NCI-H2196 treated with DMSO at 0.1 percent for 48 hours (cell line): ENCODE data around the gene HMGXB4.
A peak's percentile ranks its signal among the peaks of the same experiment; 100 is the strongest.

ENCODE experiments used
- DNase-seq: peaks from one replicate; lab custom pipeline; 2025; ENCODE audit not compliant: unreplicated experiment; lab: John Stamatoyannopoulos, UW

Gene HMGXB4

GRCh38 chr22:35253946-35254345 is 3.3 kb upstream of the HMGXB4 start:
- DNase-seq = no peak

GRCh38 chr22:35257002-35257320 is 332 bp upstream of the HMGXB4 start:
- DNase-seq = no peak

- no peak for DNase-seq
Measured at GRCh38 chr22:35258191-35258988, 1.1 kb downstream of the HMGXB4 start.

- DNase-seq = no peak
Measured at GRCh38 chr22:35264986-35265385, 7.7 kb downstream of the HMGXB4 start.

GRCh38 chr22:35266277-35266676 is 9.0 kb downstream of the HMGXB4 start:
- DNase-seq = no peak

GRCh38 chr22:35269630-35270029 is 12.3 kb downstream of the HMGXB4 start:
- no peak for DNase-seq

- no peak for DNase-seq
Measured at GRCh38 chr22:35274154-35274871, 17.0 kb downstream of the HMGXB4 start.

GRCh38 chr22:35275580-35275979 is 18.3 kb downstream of the HMGXB4 start:
- DNase-seq = no peak

- no peak for DNase-seq
Measured at GRCh38 chr22:35276019-35276418, 18.7 kb downstream of the HMGXB4 start.

GRCh38 chr22:35288116-35288515 is 30.8 kb downstream of the HMGXB4 start:
- no peak for DNase-seq

GRCh38 chr22:35292786-35293185 is 35.5 kb downstream of the HMGXB4 start:
- DNase-seq = no peak

- no peak for DNase-seq
Measured at GRCh38 chr22:35296051-35296450, 38.8 kb downstream of the HMGXB4 start.

GRCh38 chr22:35299217-35299672 is 42.0 kb downstream of the HMGXB4 start:
- DNase-seq = no peak

GRCh38 chr22:35299673-35300499 is 42.6 kb downstream of the HMGXB4 start, which contains the start of gene TOM1:
TSS of gene TOM1 (plus strand) at chr22:35299894. CDS start at chr22:35299929, 35 bp downstream.
- DNase-seq = peak; percentile 72

- DNase-seq = no peak
Measured at GRCh38 chr22:35301372-35301874, 44.1 kb downstream of the HMGXB4 start.

- DNase-seq = no peak
Measured at GRCh38 chr22:35303029-35303624, 45.8 kb downstream of the HMGXB4 start.

- no peak for DNase-seq
Measured at GRCh38 chr22:35305525-35306070, 48.3 kb downstream of the HMGXB4 start.

- no peak for DNase-seq
Measured at GRCh38 chr22:35306350-35306967, 49.2 kb downstream of the HMGXB4 start.

GRCh38 chr22:35307372-35307771 is 50.1 kb downstream of the HMGXB4 start:
- DNase-seq = no peak

- DNase-seq = no peak
Measured at GRCh38 chr22:35307892-35308291, 50.6 kb downstream of the HMGXB4 start.
